Right forelimb (tissue), 1 donor: ENCODE measurements around the gene SLC7A6.

ENCODE experiments used
- DNase-seq: peaks from one replicate; pipeline ENCODE4 v3.0.0-alpha.2; 2018

The SLC7A6 gene

DNA sequence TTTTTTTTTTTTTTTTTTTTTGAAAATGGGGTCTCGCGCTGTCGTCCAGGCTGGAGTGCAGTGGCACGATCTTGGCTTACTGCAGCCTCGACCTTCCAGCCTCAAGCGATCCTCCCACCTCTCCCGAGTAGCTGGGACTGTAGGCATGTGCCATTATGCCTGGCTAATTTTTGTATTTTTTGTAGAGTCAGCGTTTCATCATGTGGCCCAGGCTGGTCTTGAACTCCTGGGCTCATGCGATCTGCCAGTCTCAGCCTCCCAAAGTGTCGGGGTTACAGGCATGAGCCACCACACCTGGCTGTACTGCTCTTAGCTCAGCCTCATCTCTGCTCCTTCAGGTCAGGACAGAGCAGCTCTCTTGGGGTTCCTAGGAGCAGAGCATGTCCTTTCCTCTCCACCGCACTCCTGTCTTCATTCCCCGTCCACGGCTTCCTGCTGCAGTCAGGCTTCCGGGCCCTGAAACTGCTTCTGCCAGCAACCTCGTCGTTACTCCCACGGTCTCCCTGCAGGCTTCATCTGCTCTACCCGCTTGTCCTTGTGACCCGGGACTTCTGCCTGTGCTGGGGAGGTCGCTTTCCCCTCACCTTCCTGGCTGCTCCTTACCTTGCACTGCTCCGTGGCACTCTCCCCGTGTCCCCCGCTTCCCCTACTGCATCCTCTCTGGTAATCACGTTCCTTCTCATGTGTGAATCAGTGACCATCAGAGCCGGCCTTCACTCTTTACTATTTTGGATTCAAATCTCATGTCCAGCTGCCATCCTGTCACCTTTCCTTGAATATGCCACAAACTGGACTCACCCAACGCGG, 84.5 kb downstream of the SLC7A6 start:
- no peak for DNase-seq

DNA sequence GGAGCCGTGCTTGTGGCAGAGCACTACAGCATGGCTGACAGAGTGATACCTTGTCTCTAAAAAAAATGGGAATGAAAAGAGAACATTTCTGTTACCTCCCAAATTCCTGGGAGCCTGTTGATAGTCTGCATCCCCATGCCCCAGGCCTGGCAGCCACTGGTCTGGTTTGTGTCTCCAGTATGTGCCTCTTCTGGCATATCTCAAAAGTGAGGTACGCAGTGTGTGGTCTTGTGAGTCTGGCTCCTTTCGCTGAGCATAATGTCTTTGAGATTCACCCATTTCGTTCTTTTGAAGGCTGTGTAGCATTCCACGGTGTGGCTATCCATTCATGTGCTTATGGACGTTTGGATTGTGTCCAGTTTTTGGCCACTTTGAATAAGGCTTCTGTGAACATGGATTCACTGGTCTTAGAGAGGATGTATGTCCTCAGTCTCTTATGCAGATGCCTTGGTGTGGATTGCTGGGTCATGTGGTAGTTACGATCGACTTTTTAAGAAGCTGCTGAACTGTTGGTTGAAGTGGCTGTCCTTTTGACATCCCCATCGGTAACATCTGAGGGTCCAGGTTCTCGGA, 85.6 kb downstream of the SLC7A6 start:
- DNase-seq: no peak

DNA sequence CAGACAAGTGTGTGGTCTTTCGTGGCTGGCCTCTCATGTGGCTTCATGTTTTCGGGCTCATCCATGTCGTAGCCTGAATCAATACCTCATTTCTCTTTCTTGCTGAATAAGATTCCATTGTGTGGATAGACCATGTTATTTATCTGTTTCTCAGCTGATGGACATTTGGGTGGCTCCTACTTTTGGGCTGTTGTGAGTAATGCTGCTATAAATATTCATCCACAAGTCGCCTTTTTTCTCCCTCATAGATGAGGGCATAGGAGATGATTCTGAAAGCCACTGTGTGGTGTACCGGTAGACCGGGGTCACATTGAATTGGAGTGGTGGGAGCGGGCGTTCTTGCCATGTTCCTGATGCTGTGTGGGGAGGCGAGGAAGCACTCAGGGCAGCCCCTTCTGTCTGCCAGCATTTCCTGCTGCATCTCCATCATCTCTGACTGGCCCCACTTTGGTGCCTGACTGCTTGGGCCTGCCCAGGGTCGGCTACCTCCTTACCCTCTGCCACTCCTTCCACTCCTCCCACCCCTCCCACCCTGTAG, 86.6 kb downstream of the SLC7A6 start:
- DNase-seq: no peak
